MCF 10A (cell line): Measurements from ENCODE around the gene CALHM5. TPM values are rescaled to one million over a fixed set of nuclear protein-coding genes. Genes with fewer than 3 reads are reported as not detected.
A peak's percentile ranks its signal among the peaks of the same experiment; 100 is the strongest.

Experiments used
- BruUV-seq: library from RNA; stranded (reverse); fragments of 400-500 nt; replicated peaks from 2 replicates; lab custom pipeline; 2021; lab: Mats Ljungman, UMichigan
- CTCF ChIA-PET: fragments of 300-600 bp; sonication (Branson Sonifier 250); formaldehyde crosslinking; extraction: SDS; loops from one replicate; lab custom pipeline; 2021; ENCODE audit warnings: antibody characterized with exemption, inconsistent platforms; lab: Yijun Ruan, JAX
- POLR2A ChIA-PET: fragments of 300-600, 350-650 bp; sonication (Branson Sonifier 250); formaldehyde crosslinking; extraction: SDS; loops from one replicate; lab custom pipeline; 2020; ENCODE audit warnings: antibody characterized with exemption, inconsistent platforms; lab: Yijun Ruan, JAX
- DNase-seq: peaks from one replicate; pipeline ENCODE4 v3.0.0-alpha.2; 2018; ENCODE audit not compliant: unreplicated experiment
- H3K27ac Mint-ChIP-seq: one replicate; pipeline ENCODE4 v1.8.0; 2022; ENCODE audit warnings: mild to moderate bottlenecking, low read depth, mixed read lengths; ENCODE audit not compliant: unreplicated experiment
- H3K27me3 Mint-ChIP-seq: one replicate; pipeline ENCODE4 v1.8.0; 2022; ENCODE audit warnings: mixed read lengths; ENCODE audit not compliant: insufficient read depth, unreplicated experiment
- H3K36me3 Mint-ChIP-seq: one replicate; pipeline ENCODE4 v1.8.0; 2022; ENCODE audit warnings: mild to moderate bottlenecking, moderate library complexity, mixed read lengths; ENCODE audit not compliant: insufficient read depth, unreplicated experiment
- H3K4me1 Mint-ChIP-seq: one replicate; pipeline ENCODE4 v1.8.0; 2022; ENCODE audit warnings: mixed read lengths; ENCODE audit not compliant: insufficient read depth, unreplicated experiment
- H3K4me3 Mint-ChIP-seq: one replicate; pipeline ENCODE4 v1.8.0; 2022; ENCODE audit warnings: mild to moderate bottlenecking, moderate library complexity, mixed read lengths; ENCODE audit not compliant: unreplicated experiment
- H3K9me3 Mint-ChIP-seq: one replicate; pipeline ENCODE4 v1.8.0; 2022; ENCODE audit warnings: mixed read lengths; ENCODE audit not compliant: unreplicated experiment
- CTCF ChIP-seq: fragments of 200-600 bp; IDR thresholded peaks from one replicate; pipeline ENCODE4 v1.8.0; 2022; ENCODE audit warnings: antibody characterized with exemption, mild to moderate bottlenecking; ENCODE audit not compliant: unreplicated experiment
- intact Hi-C: fragments of 100-400 bp; cut with micrococcal nuclease; formaldehyde crosslinking; loops from 2 replicates; pipeline ENCODE4 v1.14.1; 2022
- total RNA-seq: library from RNA; stranded (reverse); gene quantifications from 2 replicates; pipeline ENCODE4 v1.2.3, GENCODE V29; 2022

The CALHM5 gene
- total RNA-seq, 1 experiment from 2014 or later = not detected

GRCh38 chr6:116531675-116532570, 20.5 kb downstream of the CALHM5 start:
- peak; percentile 70 for TF ChIP-seq CTCF
- Mint-ChIP-seq H3K4me3 (no peak overlapping the region), H3K9me3 (no peaks in the 10 kb centered on the region), H3K4me1 (peaks cover 19% of the 10 kb centered on the region), H3K36me3 (no peaks in the 10 kb centered on the region), H3K27me3 (no peaks in the 10 kb centered on the region), H3K27ac (no peak overlapping the region)
- peak; percentile 72 for DNase-seq
- POLR2A ChIA-PET = interaction anchor here (1.0 to 2.7 kb wide), 3 partner anchors 41 to 254 kb away, joined by 3 to 7 read pairs (median 3); no protein-coding TSS in a partner anchor
- CTCF ChIA-PET = interaction anchor here (0.6 to 5.1 kb wide), 31 partner anchors 9 to 1027 kb away, joined by 3 to 108 read pairs (median 4); partner anchors contain the start of genes CALHM4, CALHM5 and TSPYL1
- intact Hi-C loops = loop anchor here (1.0 to 5.0 kb wide), 5 partner anchors 85 to 315 kb away; partner anchors contain the start of gene DSE
- no TSS peak for BruUV-seq

- ChIA-PET CTCF (interaction anchor here (0.5 to 5.1 kb wide), 28 partner anchors 8 to 785 kb away, joined by 3 to 108 read pairs (median 4); partner anchors contain the start of genes CALHM4, CALHM5 and TSPYL4), POLR2A (interaction anchor here (1.0 to 2.7 kb wide), 5 partner anchors 39 to 255 kb away, joined by 3 to 7 read pairs (median 5); no protein-coding TSS in a partner anchor)
- no peak for TF ChIP-seq CTCF
- Mint-ChIP-seq H3K27ac (no peak overlapping the region), H3K27me3 (no peaks in the 10 kb centered on the region), H3K36me3 (no peaks in the 10 kb centered on the region), H3K4me3 (no peak overlapping the region), H3K4me1 (peaks cover 17% of the 10 kb centered on the region), H3K9me3 (no peaks in the 10 kb centered on the region)
- no peak for DNase-seq
- intact Hi-C loops = loop anchor here (5.0 kb wide), 1 partner anchor 316 kb away; no protein-coding TSS in a partner anchor
- no TSS peak for BruUV-seq
Measured at GRCh38 chr6:116533233-116533957, 22.0 kb downstream of the CALHM5 start.

- ChIA-PET CTCF (interaction anchor here (0.5 to 5.1 kb wide), 34 partner anchors 8 to 378 kb away, joined by 3 to 108 read pairs (median 4); partner anchors contain the start of genes CALHM4, CALHM5, RWDD1 and TRAPPC3L), POLR2A (interaction anchor here (0.6 to 2.7 kb wide), 8 partner anchors 23 to 266 kb away, joined by 3 to 7 read pairs (median 3); partner anchors contain the start of gene TSPYL1)
- BruUV-seq = no TSS peak
- no peak for TF ChIP-seq CTCF
- Mint-ChIP-seq H3K4me3 (no peak overlapping the region), H3K27me3 (no peaks in the 10 kb centered on the region), H3K27ac (no peak overlapping the region), H3K4me1 (peaks cover 6% of the 10 kb centered on the region), H3K9me3 (no peaks in the 10 kb centered on the region), H3K36me3 (no peaks in the 10 kb centered on the region)
- intact Hi-C loops = loop anchor here (5.0 kb wide), 1 partner anchor 312 kb away; no protein-coding TSS in a partner anchor
- DNase-seq = no peak
Measured at GRCh38 chr6:116535109-116535508, 23.7 kb downstream of the CALHM5 start.
